ENCODE measurements around the gene LRRTM1.

The LRRTM1 gene

GRCh38 chr2:80303909-80304837, at the start of gene LRRTM1:
TSS of gene LRRTM1 (minus strand) at chr2:80304752. CDS start at chr2:80303819, 933 bp downstream.
- DNase-seq, result peak in 1 of 2 donors; percentile 30

GRCh38 chr2:80351231-80351630, 46.7 kb upstream of the LRRTM1 start:
- DNase-seq, result no peak

- DNase-seq, result no peak
Observed at GRCh38 chr2:80348953-80349352, 44.4 kb upstream of the LRRTM1 start.

GRCh38 chr2:80348078-80348477, 43.5 kb upstream of the LRRTM1 start:
- no peak for DNase-seq

DNA sequence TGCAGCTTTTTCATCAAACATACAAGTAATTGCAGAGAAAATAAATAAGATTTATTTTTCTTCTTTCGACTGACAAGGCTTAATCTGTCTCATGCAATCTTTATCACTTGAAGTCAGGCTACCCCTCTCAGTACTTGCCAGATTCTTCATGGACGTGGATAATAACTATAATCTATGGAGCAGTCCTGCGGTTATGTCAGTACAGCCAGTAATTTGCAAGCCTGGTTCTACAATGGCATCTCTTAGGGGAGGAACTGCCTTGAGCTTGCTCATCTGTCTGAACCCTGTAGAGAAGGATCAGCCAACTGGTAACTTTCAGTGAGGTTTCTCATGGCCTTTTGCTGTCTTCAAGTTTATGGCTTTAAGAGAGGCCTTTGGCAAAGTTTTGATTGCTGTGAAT, 35.5 kb upstream of the LRRTM1 start:
- no peak for DNase-seq

DNA sequence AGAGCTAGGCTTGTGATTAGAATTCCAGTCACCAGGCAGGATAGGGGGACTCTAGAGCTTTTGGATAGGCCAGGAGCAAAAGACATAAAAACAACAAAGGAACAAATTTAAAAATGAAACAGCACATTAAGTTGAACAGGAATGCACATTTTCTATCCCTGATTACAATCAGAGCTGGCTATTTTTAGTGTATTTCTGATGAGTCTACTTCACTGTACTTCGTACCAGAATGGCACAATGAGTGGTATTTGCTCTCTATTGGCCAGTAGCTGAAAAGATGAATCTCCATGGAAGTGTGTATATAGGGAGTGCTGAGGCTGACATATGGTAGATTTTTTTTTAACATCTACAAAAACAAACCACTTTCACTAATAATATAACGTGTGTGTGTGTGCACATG, 34.2 kb upstream of the LRRTM1 start:
- no peak for DNase-seq

- DNase-seq, result no peak
Observed at GRCh38 chr2:80335411-80335810, 30.9 kb upstream of the LRRTM1 start.

DNA sequence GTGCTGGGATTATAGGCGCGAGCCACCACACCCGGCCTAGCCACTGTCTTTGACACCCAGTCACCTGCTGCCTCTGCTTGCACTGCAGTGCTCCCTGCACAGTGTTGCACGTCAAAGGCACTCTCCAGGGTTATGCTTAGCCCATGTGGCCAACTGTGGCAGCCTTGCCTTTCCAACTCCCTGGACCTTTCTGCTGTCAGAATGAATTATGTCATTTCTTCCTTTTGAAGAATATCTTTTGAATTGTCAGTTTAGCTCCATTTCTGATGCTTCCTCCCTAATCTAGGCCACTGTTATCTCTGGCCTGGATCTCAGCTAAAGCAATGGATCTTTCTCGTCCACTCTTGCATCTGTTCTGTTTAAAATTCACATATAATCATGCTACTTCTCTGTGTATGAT, 29.3 kb upstream of the LRRTM1 start:
- no peak for DNase-seq

GRCh38 chr2:80330527-80331450, 26.2 kb upstream of the LRRTM1 start:
- DNase-seq, result no peak

DNA sequence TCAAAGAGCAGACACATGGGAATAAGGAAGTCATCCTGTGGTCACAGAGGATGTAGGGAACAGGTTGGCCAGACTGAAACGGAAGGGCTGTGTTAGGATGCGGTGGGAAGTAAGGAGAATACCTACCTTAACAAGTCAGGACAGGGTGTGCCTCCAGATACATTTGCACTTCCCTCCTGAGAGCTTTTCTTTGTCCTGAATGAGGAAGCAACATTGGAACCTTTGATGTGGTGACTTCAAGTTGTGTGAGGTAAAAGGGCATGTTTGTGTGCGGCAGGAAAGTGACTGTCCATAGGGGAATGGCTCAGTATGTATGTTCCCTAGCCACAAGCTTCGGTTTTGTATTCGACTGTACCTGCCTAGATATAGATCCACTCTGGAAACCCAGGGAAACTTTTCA, 24.9 kb upstream of the LRRTM1 start:
- DNase-seq, result no peak

GRCh38 chr2:80328159-80328571, 23.6 kb upstream of the LRRTM1 start:
- DNase-seq, result no peak

GRCh38 chr2:80326861-80327260, 22.3 kb upstream of the LRRTM1 start:
- DNase-seq, result no peak

GRCh38 chr2:80326214-80326613, 21.7 kb upstream of the LRRTM1 start:
- DNase-seq, result peak in 1 of 2 donors; percentile 66

- no peak for DNase-seq
Observed at GRCh38 chr2:80324525-80324924, 20.0 kb upstream of the LRRTM1 start.

DNA sequence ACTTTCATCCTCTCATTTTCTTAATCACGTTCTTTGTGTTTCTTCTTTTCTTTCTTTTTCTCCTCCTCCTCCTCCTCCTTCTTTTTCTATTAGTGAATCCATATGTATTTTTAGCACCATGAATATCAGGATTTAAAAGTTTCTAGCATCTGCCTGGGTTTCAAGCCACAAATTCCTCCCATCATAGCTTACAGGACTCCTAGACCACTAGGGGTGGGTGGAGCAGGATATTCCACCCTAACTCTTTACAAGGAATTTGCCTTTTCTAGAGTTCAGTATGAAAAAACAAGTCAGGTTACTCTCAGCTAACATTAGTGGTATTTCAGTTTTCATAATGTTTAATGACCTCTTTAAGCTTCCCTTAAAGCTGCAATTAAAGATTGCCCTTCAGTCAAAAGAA, 19.1 kb upstream of the LRRTM1 start:
- DNase-seq, result no peak

GRCh38 chr2:80322958-80323357, 18.4 kb upstream of the LRRTM1 start:
- no peak for DNase-seq

DNA sequence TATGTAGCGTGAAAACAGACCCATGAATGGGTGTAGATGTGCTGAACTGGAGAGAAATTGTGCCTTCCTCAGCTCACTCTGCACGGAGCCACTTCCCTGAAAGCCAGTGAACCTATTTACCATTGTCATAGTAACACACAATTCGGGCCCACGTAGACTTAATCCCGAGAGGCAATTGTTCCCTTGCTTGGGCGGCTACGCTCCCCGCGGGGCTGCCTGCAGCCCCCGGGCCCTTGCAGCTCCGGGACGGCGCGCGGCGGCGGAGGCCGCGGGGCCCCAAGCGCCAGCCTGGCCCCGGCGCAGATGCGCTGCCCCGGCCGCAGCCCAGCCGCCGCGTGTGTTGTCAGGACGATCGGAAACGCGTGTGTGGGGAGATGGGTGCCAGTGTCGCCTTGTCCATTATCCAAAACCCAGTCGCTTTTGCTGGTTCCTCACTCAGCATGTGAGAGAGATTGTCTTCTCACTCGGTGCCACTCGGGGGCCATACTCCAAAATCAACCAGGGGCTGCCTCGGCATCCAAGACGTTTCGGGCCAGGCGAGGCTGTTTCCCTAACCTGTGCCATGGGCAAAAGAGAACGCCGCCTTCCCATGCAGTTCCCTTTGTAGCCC, 17.9 kb upstream of the LRRTM1 start:
- no peak for DNase-seq

DNA sequence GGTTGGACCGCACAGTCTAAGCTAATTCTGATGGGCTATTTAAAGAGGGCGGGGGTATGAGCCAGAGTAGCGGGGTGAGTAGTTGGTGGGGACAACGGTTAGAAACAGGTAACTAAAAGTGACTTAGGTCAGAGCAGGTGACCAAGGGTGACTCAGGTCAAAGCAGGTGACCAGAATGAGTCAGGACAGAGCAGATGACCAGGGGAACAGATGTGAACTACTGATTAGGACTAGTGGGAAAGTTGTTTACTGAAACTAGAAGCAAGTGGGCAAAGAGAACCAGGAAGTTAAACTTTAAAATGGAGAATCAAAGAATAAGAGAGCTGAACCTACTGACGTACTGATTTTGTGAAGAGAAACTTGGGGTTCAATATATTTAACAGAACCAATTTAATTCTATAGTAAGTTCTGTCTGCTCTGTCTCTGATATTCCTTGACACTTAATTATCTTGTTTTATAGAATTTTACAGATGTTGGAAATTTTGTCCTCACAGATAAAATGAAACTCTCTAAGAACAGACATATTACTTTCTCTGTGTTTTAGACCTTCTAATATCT, 7.8 kb upstream of the LRRTM1 start:
- DNase-seq, result no peak

GRCh38 chr2:80311304-80311703, 6.8 kb upstream of the LRRTM1 start:
- no peak for DNase-seq

DNA sequence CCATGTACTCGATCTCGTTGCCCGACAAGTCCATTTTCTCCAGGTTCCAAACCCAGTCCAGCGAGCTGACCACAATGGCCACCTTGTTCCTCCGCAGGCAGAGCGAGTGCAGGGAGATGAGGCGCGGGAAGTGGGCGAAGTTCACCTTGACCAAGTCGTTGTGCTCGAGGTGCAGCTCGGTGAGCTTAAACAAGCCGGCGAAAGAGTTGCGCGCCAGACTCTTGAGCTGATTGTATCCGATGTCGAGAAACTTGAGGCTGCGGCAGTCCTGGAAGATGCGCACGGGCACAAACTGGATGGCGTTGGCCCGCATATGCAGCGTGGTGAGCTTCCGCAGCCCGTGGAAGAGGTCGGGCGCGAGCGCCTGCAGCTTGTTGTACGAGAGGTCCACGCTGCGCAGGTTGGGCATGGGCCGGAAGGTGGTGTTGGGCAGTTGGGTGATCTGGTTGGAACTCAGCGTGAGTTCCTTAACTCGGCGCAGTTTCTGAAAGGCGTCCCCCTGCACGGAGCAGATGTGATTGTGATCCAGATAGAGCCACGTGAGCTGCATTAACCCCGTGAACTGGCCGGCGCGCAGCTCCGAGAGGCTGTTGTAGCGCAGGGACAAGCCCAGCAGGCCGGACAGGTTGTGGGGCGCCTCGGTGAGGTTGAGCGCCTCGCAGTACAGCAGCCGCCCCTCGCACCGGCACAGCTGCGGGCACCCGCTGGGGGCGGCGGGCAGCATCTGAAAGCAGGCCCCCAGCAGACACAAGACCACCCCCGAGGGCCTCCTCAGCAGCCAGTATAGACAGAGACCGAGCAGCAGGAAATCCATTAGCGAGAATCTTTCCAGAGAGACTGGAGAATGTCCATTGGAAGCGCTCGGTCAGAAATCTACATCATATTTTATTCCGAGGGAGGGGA, 1.3 kb downstream of the LRRTM1 start:
- no peak for DNase-seq

GRCh38 chr2:80302314-80303005, 2.1 kb downstream of the LRRTM1 start:
- no peak for DNase-seq
